K562 (cell line): ENCODE results near the gene WWOX. TPM values are rescaled to one million over a fixed set of nuclear protein-coding genes. Genes with fewer than 3 reads are reported as not detected.

Experiments used
- ATAC-seq: fragments of 200-7000 bp; cut with Tn5 transposase; 3 replicates; pipeline ENCODE4 v1.9.1; 2020; ENCODE audit warnings: moderate library complexity
- BruUV-seq: library from RNA; stranded (reverse); fragments of 400-500 nt; replicated peaks from 2 replicates; lab custom pipeline; 2021; lab: Mats Ljungman, UMichigan
- CTCF ChIA-PET: fragments of 300-600 bp; formaldehyde crosslinking; extraction: SDS; loops from one replicate; lab custom pipeline; 2021; ENCODE audit warnings: low intra/inter-chr PET ratio; lab: Yijun Ruan, JAX
- POLR2A ChIA-PET: fragments of 300-600, 350-650 bp; sonication (Branson Sonifier 250); formaldehyde crosslinking; extraction: SDS; loops from one replicate; lab custom pipeline; 2021; ENCODE audit warnings: antibody characterized with exemption, inconsistent platforms; lab: Yijun Ruan, JAX
- DNase-seq, 4 experiments: peaks; one replicate each; pipeline versions ENCODE4 v3.0.0 to v3.0.0-alpha.2; 2011 to 2018; ENCODE audit warnings: low spot score in 3 of 4, mixed read lengths in 3 of 4; ENCODE audit errors: extremely low read depth in 1 of 4
- FAIRE-seq: peaks from 2 replicates; lab custom pipeline; 2011; peaks lifted over from hg19 to GRCh38; lab: Jason Lieb, UNC
- H2AFZ ChIP-seq: 2 replicates; pipeline ENCODE4 v1.6.0; 2011; ENCODE audit warnings: low read depth, low read length, control low read depth, inconsistent platforms
- H3K27ac ChIP-seq: fragments of 200-600 bp; 3 replicates; pipeline ENCODE4 v1.8.0; 2011; ENCODE audit warnings: low read depth, mild to moderate bottlenecking, control low read depth, inconsistent platforms, low read length, moderate library complexity, mixed read lengths; ENCODE audit errors: extremely low read depth
- H3K27me3 ChIP-seq, 2 experiments: fragments of 300-600 bp in 1 of 2; 2 replicates in 1 of 2; 3 replicates in 1 of 2; pipeline versions ENCODE4 v1.6.0 to v1.8.0; 2011; ENCODE audit warnings: inconsistent platforms in 2 of 2, low read length in 2 of 2, mild to moderate bottlenecking in 1 of 2, mixed read lengths in 1 of 2, moderate library complexity in 1 of 2; ENCODE audit not compliant: control insufficient read depth in 2 of 2, insufficient read depth in 2 of 2
- H3K36me3 ChIP-seq: fragments of 300-600 bp; 3 replicates; pipeline ENCODE4 v1.8.0; 2011; ENCODE audit warnings: mild to moderate bottlenecking, low read length, inconsistent platforms; ENCODE audit not compliant: control insufficient read depth, insufficient read depth
- H3K4me1 ChIP-seq, 2 experiments: fragments of 200-600 bp in 1 of 2; replicated peaks in 1 of 2; 2 replicates in 1 of 2; 3 replicates in 1 of 2; pipeline versions ENCODE4 v1.5.1 to v1.8.0; 2011; ENCODE audit warnings: inconsistent platforms in 2 of 2, low read length in 2 of 2, mild to moderate bottlenecking in 1 of 2, mixed read lengths in 1 of 2, moderate library complexity in 1 of 2; ENCODE audit not compliant: control insufficient read depth in 2 of 2, insufficient read depth in 2 of 2
- H3K4me2 ChIP-seq: 2 replicates; pipeline ENCODE4 v1.6.1; 2011; ENCODE audit warnings: low read length, control low read depth, inconsistent platforms, mixed read lengths; ENCODE audit not compliant: insufficient read depth
- H3K4me3 ChIP-seq: fragments of 200-600 bp; sonication (generic), shearing (Covaris generic); 2 replicates; pipeline ENCODE4 v1.5.1; 2016; ENCODE audit warnings: control low read depth, inconsistent platforms
- H3K79me2 ChIP-seq: fragments of 200-600 bp; 3 replicates; pipeline ENCODE4 v1.8.0; 2011; ENCODE audit warnings: low read length, inconsistent platforms; ENCODE audit not compliant: control insufficient read depth, insufficient read depth
- H3K9ac ChIP-seq, 2 experiments: 2 replicates each; pipeline versions ENCODE4 v1.6.0 to v1.6.1; 2011; ENCODE audit warnings: low read depth in 2 of 2, low read length in 2 of 2, control low read depth in 1 of 2, inconsistent platforms in 1 of 2, mild to moderate bottlenecking in 1 of 2, mixed read lengths in 1 of 2; ENCODE audit not compliant: insufficient read depth in 1 of 2
- H3K9me1 ChIP-seq: one replicate; pipeline ENCODE4 v1.6.0; 2011; ENCODE audit warnings: inconsistent platforms, mild to moderate bottlenecking, low read length, moderate library complexity; ENCODE audit not compliant: control insufficient read depth, insufficient read depth
- H3K9me3 ChIP-seq: replicated peaks from 2 replicates; pipeline ENCODE4 v1.5.1; 2011; ENCODE audit warnings: low read depth, low read length, inconsistent platforms; ENCODE audit not compliant: control insufficient read depth, insufficient read depth
- H4K20me1 ChIP-seq: replicated peaks from 2 replicates; pipeline ENCODE4 v1.6.1; 2011; ENCODE audit warnings: low read length, inconsistent platforms, mixed read lengths; ENCODE audit not compliant: control insufficient read depth, insufficient read depth
- ADNP ChIP-seq: fragments of 200-800 bp; sonication (Bioruptor generic); IDR thresholded peaks from 2 replicates; pipeline ENCODE4 v1.6.1; 2016; ENCODE audit warnings: missing genetic modification characterization, missing compliant biosample characterization
- CBX5 ChIP-seq: IDR thresholded peaks from 2 replicates; pipeline ENCODE4 v1.6.1; 2014; ENCODE audit warnings: low read depth, borderline replicate concordance
- GTF2E2 ChIP-seq: fragments of 200-800 bp; sonication (Bioruptor generic); IDR thresholded peaks from 2 replicates; pipeline ENCODE4 v1.6.1; 2016; ENCODE audit warnings: missing genetic modification characterization, missing compliant biosample characterization
- PHF21A ChIP-seq: fragments of 450-650 bp; IDR thresholded peaks from 2 replicates; pipeline ENCODE4 v1.6.1; 2017; ENCODE audit warnings: low read depth, borderline replicate concordance
- XRCC3 ChIP-seq: fragments of 450-650 bp; IDR thresholded peaks from 2 replicates; pipeline ENCODE4 v1.6.1; 2017; ENCODE audit warnings: mild to moderate bottlenecking, moderate library complexity
- ZFP1 ChIP-seq: fragments of 450-650 bp; formaldehyde crosslinking; IDR thresholded peaks from 2 replicates; pipeline ENCODE4 v1.4.0; 2020; ENCODE audit warnings: mild to moderate bottlenecking, mixed read lengths
- ZNF589 ChIP-seq: fragments of 200-800 bp; sonication (Bioruptor generic); IDR thresholded peaks from 2 replicates; pipeline ENCODE4 v1.6.1; 2016; ENCODE audit warnings: low read depth, missing genetic modification characterization, missing compliant biosample characterization
- WGBS: fragments of 100-300 bp; shearing (Covaris generic); methylation state at CpG from one replicate; pipeline ENCODE4 v1.1.6; 2016; ENCODE audit warnings: low coverage, mixed read lengths; ENCODE audit not compliant: insufficient coverage; ENCODE audit errors: missing lambda C conversion rate; 5-methylcytosine and 5-hydroxymethylcytosine counted together
- in situ Hi-C: fragments of 300-500 bp; cut with MboI; formaldehyde crosslinking; loops from 4 replicates; pipeline ENCODE4 v1.15.0; 2018; ENCODE audit warnings: inconsistent platforms, mixed read lengths
- intact Hi-C: fragments of 100-400 bp; cut with micrococcal nuclease; formaldehyde crosslinking; loops from 2 replicates; pipeline ENCODE4 v1.14.2; 2022
- polyA plus RNA-seq, 8 experiments: library from polyadenylated mRNA; depleted of rRNA in 4 of 8; stranded (reverse) in 5 of 8; unstranded in 3 of 8; fragments of >200 nt; fragmentation: Nextera tagmentation in 2 of 8; fragmentation: Illumina TruSeq in 1 of 8; extraction: Ambion mirVana in 2 of 8; extraction: Trizol in 1 of 8; gene quantifications; 2 replicates each; pipeline versions ENCODE4 v1.2.1 to v1.2.3, GENCODE V29; 2011 to 2014; ENCODE audit warnings: inconsistent platforms in 1 of 8, missing spikeins in 1 of 8
- total RNA-seq, 7 experiments: library from RNA; depleted of rRNA in 6 of 7; stranded (reverse); fragments of >200 nt in 6 of 7; fragmentation: Illumina TruSeq in 2 of 7; extraction: Trizol in 2 of 7; gene quantifications; 2 replicates each; pipeline versions ENCODE4 v1.2.1 to v1.2.3, GENCODE V29; 2011 to 2021; ENCODE audit warnings: low replicate concordance in 1 of 7
- TF ChIP-seq, protein P1 (sequence below), 2 experiments: fragments of 250-450 bp in 1 of 2; fragments of 450-650 bp in 1 of 2; sonication (Bioruptor Pico) in 1 of 2; IDR thresholded peaks; 2 replicates each; pipeline versions ENCODE4 v1.6.1 to v1.8.0; 2016 to 2021; ENCODE audit warnings: mild to moderate bottlenecking in 2 of 2, moderate library complexity in 2 of 2, missing compliant biosample characterization in 1 of 2, missing genetic modification characterization in 1 of 2
- TF ChIP-seq, protein P2 (sequence below): fragments of 450-650 bp; IDR thresholded peaks from 2 replicates; pipeline ENCODE4 v1.6.1; 2016; ENCODE audit warnings: low read depth
- TF ChIP-seq, protein P3 (sequence below): fragments of 450-650 bp; formaldehyde crosslinking; IDR thresholded peaks from 2 replicates; pipeline ENCODE4 v1.4.0; 2020; ENCODE audit warnings: mild to moderate bottlenecking, mixed read lengths

The WWOX gene
- total and polyA plus RNA-seq, 9 of the 15 experiments (the other 6 are each of a cell fraction or from before 2014, with no cell fraction given): 1.6 to 22.7 (median 8.1) TPM

DNA sequence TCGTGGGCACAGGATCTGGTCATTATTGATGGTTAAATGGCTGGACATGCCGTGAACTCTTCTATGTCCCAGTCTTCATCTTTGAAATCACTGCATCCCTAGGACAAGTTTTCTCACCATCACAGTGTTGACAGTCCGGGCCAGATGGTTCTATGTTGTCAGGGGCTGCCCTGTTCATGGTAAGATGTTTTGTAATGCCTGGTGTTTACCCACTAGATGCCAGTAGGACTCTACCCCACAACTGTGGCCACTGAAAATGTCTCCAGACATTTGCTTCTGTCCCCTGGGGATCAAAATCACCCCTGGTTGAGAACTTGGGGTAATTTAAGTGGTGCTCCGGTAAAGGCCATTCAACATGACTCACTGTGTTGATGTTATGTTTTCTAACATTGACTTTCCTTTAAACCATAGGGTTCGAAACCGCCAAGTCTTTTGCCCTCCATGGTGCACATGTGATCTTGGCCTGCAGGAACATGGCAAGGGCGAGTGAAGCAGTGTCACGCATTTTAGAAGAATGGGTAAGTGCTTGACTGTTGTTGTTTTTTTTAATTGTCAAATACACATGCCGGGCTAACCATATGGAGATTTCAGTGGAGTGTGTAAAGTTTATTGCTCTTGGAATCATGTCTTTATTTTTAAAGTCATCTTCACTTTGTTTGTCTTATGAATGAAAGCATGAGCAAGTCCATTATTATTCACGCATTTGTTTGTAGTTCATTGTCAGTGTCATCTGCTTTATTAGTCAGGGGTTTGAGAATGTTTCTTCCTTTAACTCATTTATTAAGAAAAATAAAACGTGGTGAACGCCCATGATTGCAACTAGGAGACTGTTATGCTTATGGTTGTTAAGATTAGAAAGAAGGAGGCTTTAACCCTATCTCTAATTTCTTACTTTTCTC is 64.6 kb downstream of the WWOX start:
- intact Hi-C loops (no loop called here), in situ Hi-C loops (no loop called here)
- ChIA-PET CTCF (no interaction called here), POLR2A (interaction anchor here (1.3 kb wide), 1 partner anchor 9 kb away, joined by 3 read pairs; no protein-coding TSS in a partner anchor)
- Histone ChIP-seq H3K36me3 (no peaks in the 10 kb centered on the region), H3K4me2 (no peak overlapping the region), H3K4me3 (no peak overlapping the region), H2AFZ (no peak overlapping the region), H3K27me3 (peaks cover 0 to 10% of the 10 kb centered on the region in 2 experiments; a peak in 3 of 5 replicates), H3K79me2 (no peaks in the 10 kb centered on the region), H4K20me1 (no peaks in the 10 kb centered on the region; the same call in 1 of the 2 replicates), H3K9me1 (no peaks in the 10 kb centered on the region), H3K9me3 (no peaks in the 10 kb centered on the region), H3K27ac (no peak overlapping the region), H3K4me1 (no peaks in the 10 kb centered on the region; a peak in 1 of 5 replicates), H3K9ac (no peak overlapping the region)
- FAIRE-seq (no peak), ATAC-seq (no peak), DNase-seq (no peak)
- 4% methylated on average over 12 of the region's 12 CpGs for WGBS
- BruUV-seq: no TSS peak
- TF ChIP-seq GTF2E2 (tag) (no peak), CBX5 (no peak), ZNF589 (no peak), PHF21A (no peak), ADNP (tag) (no peak), ZFP1 (CRISPR knock-in tag) (no peak), XRCC3 (no peak)
- TF ChIP-seq, protein P1, sequence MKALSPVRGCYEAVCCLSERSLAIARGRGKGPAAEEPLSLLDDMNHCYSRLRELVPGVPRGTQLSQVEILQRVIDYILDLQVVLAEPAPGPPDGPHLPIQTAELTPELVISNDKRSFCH (CRISPR knock-in tag; IDR thresholded peaks at IDR 0.05): no peak
- TF ChIP-seq, protein P1 (tag; IDR thresholded peaks at IDR 0.05): no peak
- TF ChIP-seq, protein P2, sequence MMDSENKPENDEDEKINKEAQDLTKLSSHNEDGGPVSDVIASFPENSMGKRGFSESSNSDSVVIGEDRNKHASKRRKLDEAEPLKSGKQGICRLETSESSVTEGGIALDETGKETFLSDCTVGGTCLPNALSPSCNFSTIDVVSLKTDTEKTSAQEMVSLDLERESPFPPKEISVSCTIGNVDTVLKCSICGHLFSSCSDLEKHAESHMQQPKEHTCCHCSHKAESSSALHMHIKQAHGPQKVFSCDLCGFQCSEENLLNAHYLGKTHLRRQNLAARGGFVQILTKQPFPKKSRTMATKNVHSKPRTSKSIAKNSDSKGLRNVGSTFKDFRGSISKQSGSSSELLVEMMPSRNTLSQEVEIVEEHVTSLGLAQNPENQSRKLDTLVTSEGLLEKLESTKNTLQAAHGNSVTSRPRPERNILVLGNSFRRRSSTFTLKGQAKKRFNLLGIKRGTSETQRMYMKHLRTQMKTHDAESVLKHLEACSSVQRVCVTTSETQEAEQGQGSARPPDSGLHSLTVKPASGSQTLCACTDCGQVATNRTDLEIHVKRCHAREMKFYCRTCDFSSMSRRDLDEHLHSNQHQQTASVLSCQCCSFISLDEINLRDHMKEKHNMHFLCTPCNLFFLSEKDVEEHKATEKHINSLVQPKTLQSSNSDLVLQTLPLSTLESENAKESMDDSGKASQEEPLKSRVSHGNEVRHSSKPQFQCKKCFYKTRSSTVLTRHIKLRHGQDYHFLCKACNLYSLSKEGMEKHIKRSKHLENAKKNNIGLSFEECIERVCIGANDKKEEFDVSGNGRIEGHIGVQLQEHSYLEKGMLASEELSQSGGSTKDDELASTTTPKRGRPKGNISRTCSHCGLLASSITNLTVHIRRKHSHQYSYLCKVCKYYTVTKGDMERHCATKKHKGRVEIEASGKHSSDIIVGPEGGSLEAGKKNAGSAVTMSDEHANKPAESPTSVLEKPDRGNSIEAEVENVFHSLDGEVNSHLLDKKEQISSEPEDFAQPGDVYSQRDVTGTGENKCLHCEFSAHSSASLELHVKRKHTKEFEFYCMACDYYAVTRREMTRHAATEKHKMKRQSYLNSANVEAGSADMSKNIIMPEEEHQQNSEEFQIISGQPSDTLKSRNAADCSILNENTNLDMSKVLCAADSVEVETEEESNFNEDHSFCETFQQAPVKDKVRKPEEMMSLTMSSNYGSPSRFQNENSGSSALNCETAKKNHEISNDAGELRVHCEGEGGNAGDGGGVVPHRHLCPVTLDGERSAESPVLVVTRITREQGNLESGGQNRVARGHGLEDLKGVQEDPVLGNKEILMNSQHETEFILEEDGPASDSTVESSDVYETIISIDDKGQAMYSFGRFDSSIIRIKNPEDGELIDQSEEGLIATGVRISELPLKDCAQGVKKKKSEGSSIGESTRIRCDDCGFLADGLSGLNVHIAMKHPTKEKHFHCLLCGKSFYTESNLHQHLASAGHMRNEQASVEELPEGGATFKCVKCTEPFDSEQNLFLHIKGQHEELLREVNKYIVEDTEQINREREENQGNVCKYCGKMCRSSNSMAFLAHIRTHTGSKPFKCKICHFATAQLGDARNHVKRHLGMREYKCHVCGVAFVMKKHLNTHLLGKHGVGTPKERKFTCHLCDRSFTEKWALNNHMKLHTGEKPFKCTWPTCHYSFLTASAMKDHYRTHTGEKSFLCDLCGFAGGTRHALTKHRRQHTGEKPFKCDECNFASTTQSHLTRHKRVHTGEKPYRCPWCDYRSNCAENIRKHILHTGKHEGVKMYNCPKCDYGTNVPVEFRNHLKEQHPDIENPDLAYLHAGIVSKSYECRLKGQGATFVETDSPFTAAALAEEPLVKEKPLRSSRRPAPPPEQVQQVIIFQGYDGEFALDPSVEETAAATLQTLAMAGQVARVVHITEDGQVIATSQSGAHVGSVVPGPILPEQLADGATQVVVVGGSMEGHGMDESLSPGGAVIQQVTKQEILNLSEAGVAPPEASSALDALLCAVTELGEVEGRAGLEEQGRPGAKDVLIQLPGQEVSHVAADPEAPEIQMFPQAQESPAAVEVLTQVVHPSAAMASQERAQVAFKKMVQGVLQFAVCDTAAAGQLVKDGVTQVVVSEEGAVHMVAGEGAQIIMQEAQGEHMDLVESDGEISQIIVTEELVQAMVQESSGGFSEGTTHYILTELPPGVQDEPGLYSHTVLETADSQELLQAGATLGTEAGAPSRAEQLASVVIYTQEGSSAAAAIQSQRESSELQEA: no peak
- TF ChIP-seq, protein P3, sequence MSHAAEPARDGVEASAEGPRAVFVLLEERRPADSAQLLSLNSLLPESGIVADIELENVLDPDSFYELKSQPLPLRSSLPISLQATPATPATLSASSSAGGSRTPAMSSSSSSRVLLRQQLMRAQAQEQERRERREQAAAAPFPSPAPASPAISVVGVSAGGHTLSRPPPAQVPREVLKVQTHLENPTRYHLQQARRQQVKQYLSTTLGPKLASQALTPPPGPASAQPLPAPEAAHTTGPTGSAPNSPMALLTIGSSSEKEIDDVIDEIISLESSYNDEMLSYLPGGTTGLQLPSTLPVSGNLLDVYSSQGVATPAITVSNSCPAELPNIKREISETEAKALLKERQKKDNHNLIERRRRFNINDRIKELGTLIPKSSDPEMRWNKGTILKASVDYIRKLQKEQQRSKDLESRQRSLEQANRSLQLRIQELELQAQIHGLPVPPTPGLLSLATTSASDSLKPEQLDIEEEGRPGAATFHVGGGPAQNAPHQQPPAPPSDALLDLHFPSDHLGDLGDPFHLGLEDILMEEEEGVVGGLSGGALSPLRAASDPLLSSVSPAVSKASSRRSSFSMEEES (CRISPR knock-in tag): no peak
